ENCODE data around the gene MYO1G.
"Not testable (repeated sequence)": the region's sequence is repeated elsewhere in the genome, so short reads cannot be mapped to it uniquely, and the experiment has no call there.

The MYO1G gene

DNA sequence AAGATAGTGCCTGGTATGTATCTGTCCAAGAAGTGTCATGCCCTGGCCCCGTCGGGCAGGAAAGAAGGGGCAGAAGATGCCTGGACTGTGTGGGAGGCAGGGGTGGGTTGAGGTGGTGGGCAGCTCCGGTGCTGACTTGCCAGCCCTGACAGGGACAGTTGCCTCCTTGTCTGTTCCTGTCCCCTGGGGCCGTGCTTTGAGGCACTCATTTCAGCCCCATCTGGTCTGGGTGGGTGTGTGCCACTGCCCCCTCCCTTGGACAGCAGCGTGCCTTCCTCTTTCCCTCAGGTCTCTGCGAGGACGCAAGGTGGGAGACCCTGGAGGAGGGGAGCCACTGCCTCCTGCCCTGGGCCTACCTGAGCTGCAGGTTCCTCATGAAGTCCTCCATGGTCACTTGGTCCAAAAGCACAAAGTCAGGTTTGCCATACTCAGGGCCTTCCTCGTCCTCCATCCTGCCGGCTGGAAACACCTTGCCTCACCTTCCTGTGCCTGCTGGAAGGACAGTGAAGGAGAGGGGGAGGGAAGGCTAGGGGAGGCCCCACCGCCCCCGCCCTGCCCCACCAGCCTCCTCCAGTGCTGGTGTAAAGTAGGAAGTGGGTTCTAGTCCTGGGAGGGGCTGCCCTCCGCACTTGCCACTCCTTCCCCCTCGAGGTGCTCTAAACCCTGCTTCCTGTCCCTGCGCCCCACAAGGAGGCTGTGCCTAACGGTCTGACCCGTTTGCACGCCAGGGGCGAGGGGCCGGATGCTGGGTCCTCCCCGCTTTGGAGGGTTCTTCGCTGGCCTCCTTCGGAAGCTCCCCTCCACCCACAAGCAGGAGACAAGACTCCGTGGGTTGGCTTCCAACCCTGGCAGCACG is at the start of gene MYO1G:
Gene MYO1G (minus strand): TSS at position 505 of the 856 bp plus-strand sequence. CDS start 54 bp downstream, at position 451.
- no peak within 1 kb of the TSS for H3K4me3 ChIP-seq (ENCODE audit: low read depth, low read length)
- no peaks in the 10 kb centered on the region for H3K27me3 ChIP-seq (ENCODE audit: control insufficient read depth, insufficient read depth, low read length)
- no peak within 1 kb of the TSS for H3K9ac ChIP-seq (ENCODE audit: low read depth, low read length)
- H3K4me1 ChIP-seq (ENCODE audit: control insufficient read depth, insufficient read depth, low read length) = no peaks in the 10 kb centered on the region
- no peaks in the 10 kb centered on the region for H3K9me3 ChIP-seq (ENCODE audit: control insufficient read depth, insufficient read depth, low read length)
- H3K36me3 ChIP-seq (ENCODE audit: control insufficient read depth, insufficient read depth, low read length) = peaks cover 27% of the 10 kb centered on the region

DNA sequence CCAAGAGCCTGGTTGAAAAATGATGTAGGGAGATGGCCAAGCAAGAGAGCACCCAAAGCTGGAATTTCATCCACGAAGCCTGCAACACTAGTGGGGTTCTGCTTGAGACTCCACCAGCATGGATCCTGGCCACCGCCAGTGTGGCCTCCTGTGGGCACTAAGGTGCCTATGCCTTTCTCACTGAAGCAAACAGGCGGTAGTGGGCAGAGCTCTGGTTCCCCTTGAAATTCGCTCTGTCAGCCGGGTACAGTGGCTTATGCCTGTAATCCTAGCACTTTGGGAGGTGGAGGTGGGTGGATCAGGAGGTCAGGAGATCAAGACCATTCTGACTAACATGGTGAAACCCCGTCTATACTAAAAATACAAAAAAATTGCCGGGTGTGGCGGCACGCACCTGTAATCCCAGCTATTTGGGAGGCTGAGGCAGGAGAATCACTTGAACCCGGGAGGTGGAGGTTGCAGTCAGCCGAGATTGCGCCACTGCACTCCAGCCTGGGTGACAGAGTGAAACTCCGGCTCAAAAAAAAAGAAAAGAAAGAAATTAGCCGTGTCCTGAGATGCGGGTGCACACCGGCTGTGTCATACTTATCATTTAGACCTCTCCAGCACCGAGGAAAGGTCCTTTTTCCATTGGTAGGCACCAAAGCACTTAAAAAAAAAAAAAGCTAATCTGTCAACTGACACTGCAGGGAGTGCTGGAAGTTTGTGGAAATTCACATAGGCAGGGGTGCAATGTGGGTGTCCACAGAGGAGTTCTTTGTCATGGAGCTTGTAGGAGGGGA is 49.5 kb upstream of the MYO1G start:
- Histone ChIP-seq H3K36me3 (ENCODE audit: control insufficient read depth, insufficient read depth, low read length) (no peaks in the 10 kb centered on the region), H3K4me3 (ENCODE audit: low read depth, low read length) (no peak overlapping the region), H3K9me3 (ENCODE audit: control insufficient read depth, insufficient read depth, low read length) (no peaks in the 10 kb centered on the region), H3K4me1 (ENCODE audit: control insufficient read depth, insufficient read depth, low read length) (peaks cover under 1% of the 10 kb centered on the region), H3K27me3 (ENCODE audit: control insufficient read depth, insufficient read depth, low read length) (no peaks in the 10 kb centered on the region), H3K9ac (ENCODE audit: low read depth, low read length) (no peak overlapping the region)

- H3K4me3 ChIP-seq (ENCODE audit: low read depth, low read length) = no peak overlapping the region
Measured at GRCh38 chr7:45027774-45028114, 48.9 kb upstream of the MYO1G start.

GRCh38 chr7:45026984-45027773 is 48.4 kb upstream of the MYO1G start:
- Histone ChIP-seq H3K36me3 (ENCODE audit: control insufficient read depth, insufficient read depth, low read length) (no peaks in the 10 kb centered on the region), H3K9ac (ENCODE audit: low read depth, low read length) (no peak overlapping the region), H3K9me3 (ENCODE audit: control insufficient read depth, insufficient read depth, low read length) (no peaks in the 10 kb centered on the region), H3K4me3 (ENCODE audit: low read depth, low read length) (no peak overlapping the region), H3K4me1 (ENCODE audit: control insufficient read depth, insufficient read depth, low read length) (no peaks in the 10 kb centered on the region), H3K27me3 (ENCODE audit: control insufficient read depth, insufficient read depth, low read length) (no peaks in the 10 kb centered on the region)

More at GRCh38 chr7:45027774-45028114, 48.9 kb upstream of the MYO1G start:
- Histone ChIP-seq H3K27me3 (ENCODE audit: control insufficient read depth, insufficient read depth, low read length) (no peaks in the 10 kb centered on the region), H3K36me3 (ENCODE audit: control insufficient read depth, insufficient read depth, low read length) (no peaks in the 10 kb centered on the region), H3K9me3 (ENCODE audit: control insufficient read depth, insufficient read depth, low read length) (no peaks in the 10 kb centered on the region), H3K4me1 (ENCODE audit: control insufficient read depth, insufficient read depth, low read length) (no peaks in the 10 kb centered on the region), H3K9ac (ENCODE audit: low read depth, low read length) (no peak overlapping the region)

DNA sequence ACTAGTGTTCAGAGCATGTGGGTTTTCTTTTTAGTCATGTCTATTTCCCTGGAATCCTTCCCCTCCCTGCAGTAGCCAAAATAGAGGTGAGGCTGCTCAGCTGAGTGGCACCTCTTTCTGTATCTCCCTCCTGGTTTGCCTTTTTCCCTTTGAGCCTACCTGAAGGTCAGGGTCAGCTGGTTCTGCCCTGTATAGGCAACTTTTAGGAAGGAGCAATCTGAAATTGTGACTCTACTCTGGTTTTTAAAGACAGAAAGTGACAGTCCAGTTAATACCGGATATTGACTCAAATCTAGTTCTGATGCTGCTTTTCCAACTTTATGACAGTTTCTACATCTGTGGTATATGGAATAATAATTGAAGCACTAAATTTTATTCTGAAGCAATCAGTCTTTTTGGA is 47.2 kb upstream of the MYO1G start:
- H3K4me3 ChIP-seq (ENCODE audit: low read depth, low read length) = no peak overlapping the region
- no peaks in the 10 kb centered on the region for H3K4me1 ChIP-seq (ENCODE audit: control insufficient read depth, insufficient read depth, low read length)
- H3K9me3 ChIP-seq (ENCODE audit: control insufficient read depth, insufficient read depth, low read length) = no peaks in the 10 kb centered on the region
- H3K27me3 ChIP-seq (ENCODE audit: control insufficient read depth, insufficient read depth, low read length) = no peaks in the 10 kb centered on the region
- H3K36me3 ChIP-seq (ENCODE audit: control insufficient read depth, insufficient read depth, low read length) = no peaks in the 10 kb centered on the region
- H3K9ac ChIP-seq (ENCODE audit: low read depth, low read length) = no peak overlapping the region

GRCh38 chr7:45025473-45025872 is 46.7 kb upstream of the MYO1G start:
- not testable (repeated sequence) for H3K4me3 ChIP-seq (ENCODE audit: low read depth, low read length); H3K27me3 ChIP-seq (ENCODE audit: control insufficient read depth, insufficient read depth, low read length); H3K9me3 ChIP-seq (ENCODE audit: control insufficient read depth, insufficient read depth, low read length); H3K9ac ChIP-seq (ENCODE audit: low read depth, low read length); H3K4me1 ChIP-seq (ENCODE audit: control insufficient read depth, insufficient read depth, low read length); H3K36me3 ChIP-seq (ENCODE audit: control insufficient read depth, insufficient read depth, low read length)

DNA sequence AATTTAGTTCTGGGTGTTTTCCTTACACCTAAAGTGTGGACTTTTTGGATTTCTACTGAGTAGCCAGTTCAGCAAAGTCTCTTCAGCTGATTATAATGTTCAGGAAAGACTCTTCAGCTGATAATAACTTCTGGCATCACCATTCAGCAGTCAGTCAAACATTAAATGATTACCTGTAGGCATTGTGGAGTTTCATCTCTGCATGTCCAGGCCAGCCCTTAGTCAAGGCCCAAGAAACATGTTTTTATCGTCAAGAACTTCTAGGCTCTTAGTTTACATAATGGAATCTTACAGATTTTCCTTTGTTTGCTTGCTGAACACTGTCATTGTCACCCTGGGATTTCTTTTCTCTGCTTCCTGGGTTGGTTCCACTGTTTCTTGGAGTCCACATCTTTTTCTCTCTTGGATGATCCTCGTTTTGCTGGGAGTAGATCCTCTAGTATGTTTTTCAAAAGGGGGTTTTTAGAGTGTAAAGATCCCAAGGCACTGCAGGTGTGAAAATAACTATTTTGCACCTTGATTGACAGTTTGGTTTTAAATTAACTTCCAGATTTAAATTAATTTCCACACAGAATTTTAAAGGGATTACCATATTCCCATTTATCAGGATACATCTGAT is 45.4 kb upstream of the MYO1G start:
- no peaks in the 10 kb centered on the region for H3K4me1 ChIP-seq (ENCODE audit: control insufficient read depth, insufficient read depth, low read length)
- H3K4me3 ChIP-seq (ENCODE audit: low read depth, low read length) = no peak overlapping the region
- H3K9ac ChIP-seq (ENCODE audit: low read depth, low read length) = no peak overlapping the region
- H3K36me3 ChIP-seq (ENCODE audit: control insufficient read depth, insufficient read depth, low read length) = no peaks in the 10 kb centered on the region
- H3K9me3 ChIP-seq (ENCODE audit: control insufficient read depth, insufficient read depth, low read length) = no peaks in the 10 kb centered on the region
- H3K27me3 ChIP-seq (ENCODE audit: control insufficient read depth, insufficient read depth, low read length) = no peaks in the 10 kb centered on the region

- Histone ChIP-seq H3K4me3 (ENCODE audit: low read depth, low read length) (no peak overlapping the region), H3K27me3 (ENCODE audit: control insufficient read depth, insufficient read depth, low read length) (no peaks in the 10 kb centered on the region), H3K9me3 (ENCODE audit: control insufficient read depth, insufficient read depth, low read length) (peaks cover 4% of the 10 kb centered on the region), H3K9ac (ENCODE audit: low read depth, low read length) (no peak overlapping the region), H3K36me3 (ENCODE audit: control insufficient read depth, insufficient read depth, low read length) (no peaks in the 10 kb centered on the region), H3K4me1 (ENCODE audit: control insufficient read depth, insufficient read depth, low read length) (no peaks in the 10 kb centered on the region)
Measured at GRCh38 chr7:45021604-45022296, 42.9 kb upstream of the MYO1G start.

DNA sequence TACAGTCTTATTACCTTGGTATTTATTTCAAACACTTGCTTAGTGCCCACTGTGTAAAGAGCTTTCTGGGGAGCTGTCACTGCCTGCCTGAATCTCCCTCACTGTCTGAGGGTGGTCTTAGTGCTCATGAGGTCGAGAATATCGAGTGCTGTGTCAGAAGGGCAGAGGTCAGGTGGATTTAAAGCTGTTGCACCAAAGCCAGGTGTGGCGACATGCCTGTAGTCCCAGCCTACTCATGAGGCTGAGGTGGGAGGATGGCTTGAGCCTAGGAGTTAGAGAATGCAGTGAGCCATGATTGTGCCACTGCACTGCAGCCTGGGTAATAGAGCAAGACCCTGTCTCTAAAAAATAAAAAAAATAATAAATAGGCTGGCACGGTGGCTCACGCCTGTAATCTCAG is 42.1 kb upstream of the MYO1G start:
- Histone ChIP-seq H3K4me3 (ENCODE audit: low read depth, low read length) (no peak overlapping the region), H3K9me3 (ENCODE audit: control insufficient read depth, insufficient read depth, low read length) (peaks cover 4% of the 10 kb centered on the region), H3K27me3 (ENCODE audit: control insufficient read depth, insufficient read depth, low read length) (no peaks in the 10 kb centered on the region), H3K4me1 (ENCODE audit: control insufficient read depth, insufficient read depth, low read length) (no peaks in the 10 kb centered on the region), H3K36me3 (ENCODE audit: control insufficient read depth, insufficient read depth, low read length) (no peaks in the 10 kb centered on the region), H3K9ac (ENCODE audit: low read depth, low read length) (no peak overlapping the region)

DNA sequence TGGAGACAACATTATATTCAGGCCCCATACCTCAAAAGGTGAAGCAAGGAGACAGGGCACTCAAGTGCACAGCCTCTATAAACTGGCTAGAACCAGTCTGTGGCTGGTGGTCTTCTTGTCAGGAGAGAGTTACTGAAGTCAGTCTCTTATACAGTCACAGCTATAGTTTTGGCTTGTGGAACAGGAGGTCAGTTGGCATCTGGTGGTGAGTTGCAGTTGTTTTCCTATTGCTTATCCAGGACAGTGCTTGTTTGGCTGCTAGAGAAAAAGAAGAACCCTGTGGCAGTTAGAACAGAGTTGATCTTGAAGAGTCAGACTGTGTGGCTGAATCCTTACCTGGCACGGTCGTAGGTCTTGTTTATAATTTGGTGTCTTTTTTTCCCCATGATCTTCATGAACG is 38.4 kb upstream of the MYO1G start:
- Histone ChIP-seq H3K9me3 (ENCODE audit: control insufficient read depth, insufficient read depth, low read length) (peaks cover 4% of the 10 kb centered on the region), H3K36me3 (ENCODE audit: control insufficient read depth, insufficient read depth, low read length) (no peaks in the 10 kb centered on the region), H3K9ac (ENCODE audit: low read depth, low read length) (no peak overlapping the region), H3K27me3 (ENCODE audit: control insufficient read depth, insufficient read depth, low read length) (no peaks in the 10 kb centered on the region), H3K4me1 (ENCODE audit: control insufficient read depth, insufficient read depth, low read length) (no peaks in the 10 kb centered on the region), H3K4me3 (ENCODE audit: low read depth, low read length) (no peak overlapping the region)

DNA sequence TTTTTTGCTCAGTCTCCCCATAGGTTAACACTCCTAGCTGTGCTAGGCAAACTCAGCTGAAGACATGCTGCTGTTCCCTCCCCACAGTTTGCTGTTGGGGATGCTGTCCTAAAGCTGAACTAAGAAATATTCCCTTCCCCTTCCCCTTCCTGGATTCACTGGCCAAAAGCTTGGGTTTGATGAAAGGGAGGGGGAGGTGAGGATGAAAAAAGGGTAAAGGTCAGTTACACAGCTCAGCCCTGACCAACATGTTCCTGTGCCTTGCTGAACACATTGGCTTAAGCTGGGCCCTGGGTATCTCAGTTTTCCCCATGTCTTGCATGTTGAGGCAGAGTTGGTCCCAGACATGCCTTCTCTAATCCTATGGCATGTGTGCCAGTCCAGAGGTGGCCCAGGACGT is 36.5 kb upstream of the MYO1G start:
- Histone ChIP-seq H3K9ac (ENCODE audit: low read depth, low read length) (no peak overlapping the region), H3K27me3 (ENCODE audit: control insufficient read depth, insufficient read depth, low read length) (no peaks in the 10 kb centered on the region), H3K4me3 (ENCODE audit: low read depth, low read length) (no peak overlapping the region), H3K9me3 (ENCODE audit: control insufficient read depth, insufficient read depth, low read length) (peaks cover 4% of the 10 kb centered on the region), H3K36me3 (ENCODE audit: control insufficient read depth, insufficient read depth, low read length) (no peaks in the 10 kb centered on the region), H3K4me1 (ENCODE audit: control insufficient read depth, insufficient read depth, low read length) (no peaks in the 10 kb centered on the region)

All from iPS-15b (cell line).